ENCODE data around the gene YDJC. TPM values are rescaled to one million over a fixed set of nuclear protein-coding genes. Genes with fewer than 3 reads are reported as not detected.
"Not testable (repeated sequence)": the region's sequence is repeated elsewhere in the genome, so short reads cannot be mapped to it uniquely, and the experiment has no call there.

The YDJC gene
- total RNA-seq, 2 experiments from 2014 or later = 45.3 to 46.7 TPM

DNA sequence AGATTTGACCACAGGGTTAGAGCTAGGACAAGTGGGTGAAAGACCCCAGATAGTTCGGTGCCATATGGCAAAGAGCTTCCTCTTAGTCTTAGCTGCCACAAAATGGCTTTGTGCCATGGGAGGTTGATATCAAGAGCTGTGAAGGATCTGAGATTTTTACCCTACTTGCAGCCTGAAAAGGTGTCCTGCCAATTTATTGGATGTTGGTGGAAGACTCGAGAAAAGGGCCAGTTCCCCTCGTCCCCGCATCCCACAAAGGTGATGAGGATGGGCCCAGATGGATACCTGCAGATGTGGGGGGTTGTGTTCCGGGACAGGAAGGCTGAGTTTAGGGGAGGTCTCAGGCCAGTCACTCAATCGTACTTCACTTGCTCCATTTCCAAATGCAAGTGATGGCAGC lies 27.2 kb downstream of the YDJC start:
- H3K27me3 Mint-ChIP-seq = no peaks in the 10 kb centered on the region
- no peak overlapping the region for H3K27ac Mint-ChIP-seq
- H3K36me3 Mint-ChIP-seq = peaks cover 11% of the 10 kb centered on the region
- no peak for DNase-seq
- ATAC-seq (ENCODE audit: low read depth) = no peak
- H3K4me1 Mint-ChIP-seq = peaks cover 20% of the 10 kb centered on the region
- no peaks in the 10 kb centered on the region for H3K9me3 Mint-ChIP-seq
- POLR2A ChIA-PET = no interaction called here
- H3K4me3 Mint-ChIP-seq = no peak overlapping the region

DNA sequence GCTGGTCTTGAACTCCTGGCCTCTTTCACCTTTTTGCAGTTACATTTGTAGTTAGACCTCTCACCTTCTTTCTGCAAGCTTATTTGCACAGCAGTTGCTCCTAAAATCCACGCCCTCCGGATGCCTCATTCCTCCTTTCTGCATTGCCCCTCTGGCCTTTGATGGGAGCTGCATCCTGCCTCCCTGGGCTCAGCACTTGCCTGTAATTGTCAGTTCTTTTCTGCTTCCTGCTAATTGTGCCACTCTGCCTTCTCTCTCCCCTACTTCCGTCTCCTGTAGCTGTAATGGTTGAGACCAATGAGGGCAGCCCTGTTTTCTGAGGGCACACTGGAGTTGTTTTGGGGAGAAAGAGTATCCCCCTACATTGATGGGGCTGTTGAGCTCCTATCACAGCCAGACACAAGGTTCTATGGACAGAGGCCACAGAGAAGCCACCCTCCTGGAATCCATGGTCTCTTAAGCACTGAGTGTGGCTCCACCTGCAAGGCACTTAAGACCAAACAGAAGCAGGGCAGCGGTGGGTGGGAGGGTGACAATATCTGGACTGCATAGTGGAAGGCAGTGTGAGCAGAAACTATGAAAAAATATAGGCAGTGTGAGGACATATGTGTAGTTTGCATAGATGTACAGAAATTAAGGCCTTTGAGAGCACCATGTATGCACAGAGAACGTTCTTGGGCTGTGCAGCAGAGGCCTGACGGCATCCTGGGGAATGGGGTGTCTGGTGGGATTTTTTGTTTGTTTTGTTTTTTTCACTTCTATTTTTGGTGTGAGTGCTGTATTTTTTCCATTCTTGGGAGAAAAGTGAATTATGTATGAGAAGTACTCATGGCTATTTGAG lies 30.5 kb downstream of the YDJC start:
- ATAC-seq (ENCODE audit: low read depth) (no peak), DNase-seq (no peak)
- Mint-ChIP-seq H3K4me3 (no peak overlapping the region), H3K9me3 (no peaks in the 10 kb centered on the region), H3K4me1 (peaks cover 15% of the 10 kb centered on the region), H3K27me3 (no peaks in the 10 kb centered on the region), H3K36me3 (peaks cover 33% of the 10 kb centered on the region), H3K27ac (peak overlapping the region; percentile 57)
- POLR2A ChIA-PET = no interaction called here

DNA sequence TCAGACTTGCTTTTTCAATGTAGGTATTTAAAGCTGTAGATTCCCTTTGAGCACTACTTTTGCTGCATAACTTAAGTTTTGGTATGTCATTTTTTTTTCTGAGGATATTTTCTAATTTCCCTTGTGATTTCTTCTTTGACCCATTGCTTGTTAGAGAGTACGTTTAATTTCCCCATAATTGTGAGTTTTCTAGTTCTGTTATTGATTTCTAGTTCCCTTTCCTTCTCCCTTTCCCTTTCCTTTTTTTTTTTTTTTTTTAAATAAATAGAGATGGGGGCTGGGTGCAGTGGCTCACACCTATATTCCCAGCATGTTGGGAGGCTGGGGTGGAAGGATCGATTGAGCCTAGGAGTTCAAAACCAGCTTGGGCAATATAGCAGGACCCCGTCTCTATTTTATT lies 31.5 kb downstream of the YDJC start:
- H3K36me3 Mint-ChIP-seq = peaks cover 42% of the 10 kb centered on the region
- ATAC-seq (ENCODE audit: low read depth) = no peak
- H3K4me1 Mint-ChIP-seq = peaks cover 19% of the 10 kb centered on the region
- no peak overlapping the region for H3K27ac Mint-ChIP-seq
- no peaks in the 10 kb centered on the region for H3K9me3 Mint-ChIP-seq
- H3K4me3 Mint-ChIP-seq = no peak overlapping the region
- H3K27me3 Mint-ChIP-seq = no peaks in the 10 kb centered on the region
- POLR2A ChIA-PET = interaction anchor here (0.9 kb wide), 1 partner anchor 31 kb away, joined by 3 read pairs; no protein-coding TSS in a partner anchor
- DNase-seq = no peak

DNA sequence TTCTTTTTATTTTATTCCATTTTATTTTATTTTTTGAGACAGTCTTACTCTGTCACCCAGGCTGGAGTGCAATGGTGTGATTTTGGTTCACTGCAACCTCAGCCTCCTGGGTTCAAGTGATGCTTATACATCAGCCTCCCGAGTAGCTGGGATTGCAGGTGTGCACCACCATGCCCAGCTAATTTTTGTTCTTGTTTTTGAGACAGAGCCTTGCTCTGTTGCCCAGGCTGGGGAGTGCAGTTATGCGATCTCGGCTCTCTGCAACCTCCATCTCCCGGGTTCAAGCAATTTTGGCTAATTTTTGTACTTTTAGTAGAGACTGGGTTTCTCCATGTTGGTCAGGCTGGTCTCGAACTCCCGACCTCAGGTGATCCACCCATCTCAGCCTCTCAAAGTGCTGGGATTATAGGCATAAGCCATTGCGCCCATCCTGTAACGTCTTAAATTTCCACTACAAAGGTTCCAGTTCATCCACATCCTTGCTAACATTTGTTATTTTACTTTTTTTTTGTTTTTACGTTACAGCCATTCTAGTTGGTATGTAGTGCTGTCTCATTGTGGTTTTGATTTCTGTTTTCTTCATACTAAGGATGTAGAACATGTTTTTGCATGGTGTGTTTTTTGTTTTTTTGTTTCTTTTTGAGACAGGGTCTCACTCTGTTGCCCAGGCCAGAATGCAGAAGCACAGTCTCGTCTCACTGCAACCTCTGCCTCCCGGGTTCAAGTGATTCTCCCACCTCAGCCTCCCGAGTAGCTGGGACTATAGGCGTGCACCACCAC lies 33.3 kb downstream of the YDJC start:
- not testable (repeated sequence) for H3K9me3 Mint-ChIP-seq; DNase-seq; H3K27me3 Mint-ChIP-seq; ATAC-seq (ENCODE audit: low read depth); H3K4me3 Mint-ChIP-seq; H3K27ac Mint-ChIP-seq
- Mint-ChIP-seq H3K36me3 (peaks cover 40% of the 10 kb centered on the region), H3K4me1 (peaks cover 24% of the 10 kb centered on the region)
- POLR2A ChIA-PET = interaction anchor here (1.2 kb wide), 1 partner anchor 28 kb away, joined by 3 read pairs; the partner anchor contains the start of gene UBE2L3

DNA sequence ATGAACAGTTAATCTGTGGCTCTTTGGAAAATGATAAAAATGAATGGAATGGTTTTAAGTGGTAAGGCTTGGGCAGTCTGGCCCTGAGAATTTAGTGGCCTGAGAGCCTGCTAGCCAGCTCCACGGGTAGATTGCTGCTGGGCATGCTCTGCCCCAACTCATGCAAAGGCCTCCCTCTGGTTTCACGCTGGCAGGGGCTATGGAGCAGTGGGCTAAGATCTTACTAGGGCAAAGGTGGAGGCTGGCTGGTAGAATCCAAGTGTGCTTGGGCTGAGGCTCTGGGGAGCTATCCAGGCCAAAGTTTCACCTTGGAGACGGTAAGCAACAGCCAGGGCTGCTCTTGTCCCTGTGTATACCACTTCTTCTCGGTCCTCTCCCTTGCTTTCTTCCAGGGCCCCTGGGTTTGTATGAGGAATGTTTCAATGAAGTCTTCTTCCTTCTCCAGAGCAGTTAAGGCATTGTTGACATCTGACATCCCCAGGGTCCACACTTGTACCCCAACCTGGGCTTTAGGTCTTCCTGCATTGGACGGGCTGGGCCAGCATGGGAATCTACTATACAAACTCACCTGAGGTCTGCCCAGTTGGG lies 34.9 kb downstream of the YDJC start:
- DNase-seq (no peak), ATAC-seq (ENCODE audit: low read depth) (no peak)
- Mint-ChIP-seq H3K36me3 (peaks cover 40% of the 10 kb centered on the region), H3K27me3 (no peaks in the 10 kb centered on the region), H3K27ac (no peak overlapping the region), H3K4me3 (no peak overlapping the region), H3K4me1 (peaks cover 27% of the 10 kb centered on the region), H3K9me3 (no peaks in the 10 kb centered on the region)
- POLR2A ChIA-PET = no interaction called here

DNA sequence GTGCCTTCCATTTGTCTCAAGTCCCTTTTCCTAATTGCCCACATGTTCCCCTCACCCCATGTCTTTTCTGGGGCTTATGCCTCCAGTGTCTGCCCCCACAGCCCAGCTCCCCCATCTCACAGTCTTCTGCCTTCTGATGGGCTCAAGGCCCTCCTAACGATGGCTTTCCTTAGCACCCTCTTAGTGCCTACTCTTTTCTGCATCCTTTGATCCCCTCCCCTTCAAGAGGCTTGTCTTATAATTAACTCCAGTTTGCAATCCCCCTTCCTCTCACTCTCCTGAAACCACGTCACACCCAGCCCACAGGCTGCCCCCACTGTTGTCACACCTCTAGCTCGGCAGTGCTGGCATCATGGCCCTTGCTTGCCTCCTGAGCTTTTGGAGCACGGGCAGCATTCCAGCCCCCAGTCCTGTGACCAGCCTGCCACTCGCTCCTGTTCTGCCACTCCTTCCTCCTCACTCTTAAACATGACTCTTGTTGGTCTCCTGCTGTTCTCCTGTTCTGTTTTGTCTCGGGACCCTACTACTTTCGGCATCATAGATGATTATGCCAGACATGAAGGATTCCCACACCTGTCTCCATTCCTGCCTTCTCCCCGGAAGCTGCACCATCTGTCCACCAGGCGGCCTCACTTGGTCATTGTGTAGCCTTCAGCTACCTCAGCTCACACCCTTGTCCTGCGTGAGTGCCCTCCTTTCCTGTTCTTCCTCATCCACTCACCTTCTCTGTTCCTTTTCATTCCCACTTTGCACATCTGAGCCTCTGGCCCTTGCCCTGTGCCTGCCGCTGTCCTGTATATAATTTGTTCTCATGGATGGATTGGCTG lies 36.2 kb downstream of the YDJC start:
- peaks cover 28% of the 10 kb centered on the region for H3K4me1 Mint-ChIP-seq
- H3K27me3 Mint-ChIP-seq = no peaks in the 10 kb centered on the region
- H3K36me3 Mint-ChIP-seq = peaks cover 37% of the 10 kb centered on the region
- POLR2A ChIA-PET = interaction anchor here (1.0 kb wide), 1 partner anchor 12 kb away, joined by 4 read pairs; no protein-coding TSS in a partner anchor
- ATAC-seq (ENCODE audit: low read depth) = no peak
- H3K9me3 Mint-ChIP-seq = no peaks in the 10 kb centered on the region
- no peak overlapping the region for H3K27ac Mint-ChIP-seq
- no peak overlapping the region for H3K4me3 Mint-ChIP-seq
- no peak for DNase-seq

DNA sequence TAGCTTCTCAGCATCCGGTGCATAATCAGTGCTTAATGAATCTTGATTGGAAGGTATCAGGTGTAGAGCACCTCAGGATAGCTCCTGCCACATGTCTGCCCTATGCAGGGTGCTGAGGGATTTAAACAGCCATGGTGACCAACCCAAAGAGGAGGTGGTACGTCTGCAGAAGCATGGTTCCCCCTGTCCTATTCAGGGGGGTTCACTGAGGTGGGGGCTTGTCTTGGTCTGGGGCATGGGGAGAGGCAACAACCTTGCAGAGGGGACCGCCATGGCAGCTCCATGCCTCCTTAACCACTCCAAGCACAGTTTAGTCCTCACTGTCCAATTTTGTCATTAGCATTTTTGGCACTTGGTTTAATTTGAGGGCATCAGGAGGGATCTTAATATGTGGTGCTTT lies 37.4 kb downstream of the YDJC start:
- Mint-ChIP-seq H3K9me3 (no peaks in the 10 kb centered on the region), H3K36me3 (peaks cover 43% of the 10 kb centered on the region), H3K4me3 (no peak overlapping the region), H3K4me1 (peaks cover 33% of the 10 kb centered on the region), H3K27ac (no peak overlapping the region), H3K27me3 (no peaks in the 10 kb centered on the region)
- ATAC-seq (ENCODE audit: low read depth) (no peak), DNase-seq (no peak)
- POLR2A ChIA-PET = interaction anchor here (1.0 kb wide), 1 partner anchor 14 kb away, joined by 4 read pairs; no protein-coding TSS in a partner anchor

DNA sequence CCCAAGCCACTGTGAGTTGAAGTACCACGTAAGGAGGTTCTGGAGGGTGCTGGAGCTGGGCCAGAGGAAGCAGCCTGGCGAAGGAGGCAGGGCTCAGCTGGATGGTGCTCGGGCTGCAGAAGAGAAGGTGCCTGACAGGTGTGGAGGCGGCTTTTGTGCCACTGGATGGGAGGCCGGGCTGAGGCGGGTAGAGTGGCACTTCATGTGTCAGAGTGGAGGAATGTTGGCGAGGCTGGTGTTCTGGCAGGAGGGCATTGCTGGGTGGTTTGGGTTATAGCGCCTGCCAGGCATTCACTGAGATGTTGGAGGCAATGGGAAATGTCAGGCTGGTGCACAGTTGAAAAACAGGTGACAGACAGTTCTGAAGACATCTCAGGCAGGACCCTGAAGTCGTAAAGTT lies 38.1 kb downstream of the YDJC start:
- Mint-ChIP-seq H3K36me3 (peaks cover 41% of the 10 kb centered on the region), H3K4me1 (peaks cover 39% of the 10 kb centered on the region), H3K9me3 (no peaks in the 10 kb centered on the region), H3K4me3 (no peak overlapping the region), H3K27me3 (no peaks in the 10 kb centered on the region), H3K27ac (peak overlapping the region; percentile 43)
- POLR2A ChIA-PET = no interaction called here
- no peak for DNase-seq
- ATAC-seq (ENCODE audit: low read depth) = no peak

DNA sequence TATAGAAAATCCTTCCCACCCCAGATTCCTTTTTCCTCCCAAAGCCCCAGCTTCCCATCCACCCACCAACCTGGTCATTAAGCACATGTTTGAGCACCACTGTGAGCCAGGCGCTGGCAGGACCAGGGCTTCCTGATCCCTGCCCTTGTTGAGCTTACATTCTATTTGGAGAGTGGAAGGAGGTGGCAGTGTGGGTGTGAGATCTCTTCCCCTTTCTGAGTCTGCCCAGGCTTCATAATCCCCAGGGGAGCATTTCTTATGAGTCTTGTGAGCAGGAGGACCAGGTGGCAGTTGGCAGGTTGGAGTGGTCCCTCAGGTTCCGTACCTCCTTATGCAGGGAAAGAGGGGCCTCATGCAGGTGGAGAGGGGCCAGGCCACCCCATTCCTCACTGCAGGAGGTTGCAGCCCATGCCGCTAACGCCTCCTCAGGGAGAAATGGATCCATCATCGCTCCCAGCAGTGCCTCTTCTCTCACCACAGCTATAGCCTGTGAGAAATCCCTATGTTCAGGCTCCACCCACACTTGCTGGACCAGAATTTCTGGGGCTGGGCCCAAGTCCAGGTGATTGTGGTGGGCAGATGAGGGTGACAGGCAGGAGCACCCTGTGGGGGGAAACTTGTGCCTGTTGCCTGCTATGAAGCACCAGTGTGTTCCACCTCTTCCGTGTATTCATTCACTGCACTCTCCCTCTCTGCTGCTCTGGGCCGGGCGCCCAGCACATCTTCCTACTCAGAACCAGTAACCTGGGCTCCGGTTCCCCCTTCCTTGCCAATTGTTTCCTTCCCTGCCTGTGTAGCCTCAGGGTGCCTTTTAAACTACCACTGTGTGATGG lies 38.8 kb downstream of the YDJC start:
- DNase-seq = no peak
- POLR2A ChIA-PET = no interaction called here
- Mint-ChIP-seq H3K9me3 (no peaks in the 10 kb centered on the region), H3K4me3 (no peak overlapping the region), H3K27ac (peak overlapping the region; percentile 43), H3K4me1 (peaks cover 39% of the 10 kb centered on the region), H3K36me3 (peaks cover 36% of the 10 kb centered on the region), H3K27me3 (no peaks in the 10 kb centered on the region)
- ATAC-seq (ENCODE audit: low read depth) = no peak

DNA sequence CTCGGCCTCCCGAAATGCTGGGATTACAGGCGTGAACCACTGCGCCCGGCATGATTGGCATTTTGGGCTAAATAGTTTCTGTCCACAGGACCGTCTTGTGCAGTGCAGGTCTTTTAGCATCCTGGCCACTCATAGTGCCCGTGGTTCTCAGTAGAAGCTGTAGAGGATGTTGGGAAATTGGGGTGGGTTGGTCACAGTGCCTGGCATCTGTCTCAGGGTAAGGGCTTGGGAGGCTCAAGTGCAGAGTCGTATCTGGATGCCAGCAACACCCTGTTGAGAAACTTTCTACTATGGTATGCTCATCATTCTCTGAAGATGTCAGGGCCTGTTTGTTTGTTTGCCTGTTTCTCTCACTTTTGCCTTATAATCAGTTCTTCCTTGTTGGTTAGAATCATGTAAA lies 40.4 kb downstream of the YDJC start:
- DNase-seq (no peak), ATAC-seq (ENCODE audit: low read depth) (no peak)
- POLR2A ChIA-PET = no interaction called here
- no peak overlapping the region for H3K4me3 Mint-ChIP-seq
- peak overlapping the region; percentile 30 for H3K27ac Mint-ChIP-seq
- H3K4me1 Mint-ChIP-seq = peaks cover 44% of the 10 kb centered on the region
- no peaks in the 10 kb centered on the region for H3K9me3 Mint-ChIP-seq
- peaks cover 25% of the 10 kb centered on the region for H3K36me3 Mint-ChIP-seq
- H3K27me3 Mint-ChIP-seq = no peaks in the 10 kb centered on the region

DNA sequence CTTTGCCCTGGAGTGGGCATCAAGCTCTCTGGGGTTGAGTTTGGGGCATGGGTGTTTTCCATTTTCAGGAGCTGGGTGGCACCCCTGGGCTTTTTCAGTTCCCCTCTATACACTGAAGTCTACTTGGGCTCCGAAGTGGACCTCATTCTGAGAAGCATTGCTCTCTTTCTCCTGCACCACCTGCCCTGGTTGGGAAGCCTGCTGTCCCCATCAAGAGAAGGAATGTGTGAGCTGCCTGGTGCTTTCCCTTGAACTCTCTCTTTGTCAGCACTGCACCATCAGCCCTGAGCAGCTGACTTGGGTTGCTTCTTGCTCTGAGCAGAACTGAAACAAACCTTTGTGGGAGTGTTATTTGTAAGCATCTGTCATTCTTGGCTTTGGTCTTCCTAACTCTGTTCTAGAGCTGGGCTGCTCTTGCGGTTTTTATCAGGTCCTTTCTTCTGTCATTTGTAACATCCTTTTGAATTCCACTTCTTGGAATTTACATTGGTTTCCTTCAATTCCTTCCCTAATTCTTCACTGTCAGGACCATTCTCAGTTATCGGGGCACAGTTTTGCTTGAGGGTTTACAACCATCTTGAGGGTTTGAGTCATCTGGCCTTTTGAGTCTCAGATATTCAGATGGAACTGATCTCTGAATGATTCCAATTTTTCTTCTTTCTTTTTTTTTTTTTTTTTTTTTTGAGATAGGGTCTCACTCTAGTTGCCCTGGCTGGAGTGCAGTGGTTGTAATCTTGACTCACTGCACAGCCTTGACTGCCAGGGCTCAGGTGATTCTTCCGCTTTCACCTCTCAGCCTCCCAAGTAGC lies 41.8 kb downstream of the YDJC start:
- Mint-ChIP-seq H3K27ac (peak overlapping the region; percentile 82), H3K9me3 (no peaks in the 10 kb centered on the region), H3K4me1 (peaks cover 40% of the 10 kb centered on the region)

More for the DNA sequence above, 41.8 kb downstream of the YDJC start:
- ATAC-seq (ENCODE audit: low read depth) (peak; percentile 91), DNase-seq (no peak)
- Mint-ChIP-seq H3K4me3 (peak overlapping the region; percentile 29), H3K36me3 (peaks cover 12% of the 10 kb centered on the region), H3K27me3 (no peaks in the 10 kb centered on the region)
- POLR2A ChIA-PET = interaction anchor here (1.0 kb wide), 1 partner anchor 13 kb away, joined by 3 read pairs; no protein-coding TSS in a partner anchor
